ENCODE measurements around the gene KANSL1. TPM values are rescaled to one million over a fixed set of nuclear protein-coding genes. Genes with fewer than 3 reads are reported as not detected.

The KANSL1 gene
- total RNA-seq, 1 donor from 2014 or later = 99.8 TPM

DNA sequence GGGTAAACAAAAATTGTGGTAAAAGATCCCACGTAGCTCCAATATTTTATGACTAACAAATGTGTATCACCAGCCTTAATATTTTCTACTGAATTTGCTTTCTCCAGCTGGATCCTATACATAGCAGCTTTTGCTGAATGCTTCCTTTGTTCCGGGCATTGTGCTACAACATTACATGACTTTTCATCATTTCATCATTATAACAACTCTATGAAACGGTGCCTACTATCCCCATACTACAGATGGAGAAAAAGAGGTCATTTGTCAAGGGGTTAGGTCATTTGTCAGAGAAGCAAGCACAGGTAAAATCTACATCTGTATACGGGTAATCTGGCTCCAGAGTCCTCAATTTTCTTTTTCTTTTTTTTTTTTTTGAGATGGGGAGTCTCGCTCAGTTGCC is 74.3 kb downstream of the KANSL1 start:
- FAIRE-seq (no peak), DNase-seq (ENCODE audit: low read depth) (no peak)
- H2AFZ ChIP-seq (ENCODE audit: low read depth, low read length) = no peak overlapping the region
- TF ChIP-seq EZH2 (IDR thresholded peaks at IDR 0.05; ENCODE audit: insufficient read depth, low read length) = no peak
- TF ChIP-seq, protein P1, sequence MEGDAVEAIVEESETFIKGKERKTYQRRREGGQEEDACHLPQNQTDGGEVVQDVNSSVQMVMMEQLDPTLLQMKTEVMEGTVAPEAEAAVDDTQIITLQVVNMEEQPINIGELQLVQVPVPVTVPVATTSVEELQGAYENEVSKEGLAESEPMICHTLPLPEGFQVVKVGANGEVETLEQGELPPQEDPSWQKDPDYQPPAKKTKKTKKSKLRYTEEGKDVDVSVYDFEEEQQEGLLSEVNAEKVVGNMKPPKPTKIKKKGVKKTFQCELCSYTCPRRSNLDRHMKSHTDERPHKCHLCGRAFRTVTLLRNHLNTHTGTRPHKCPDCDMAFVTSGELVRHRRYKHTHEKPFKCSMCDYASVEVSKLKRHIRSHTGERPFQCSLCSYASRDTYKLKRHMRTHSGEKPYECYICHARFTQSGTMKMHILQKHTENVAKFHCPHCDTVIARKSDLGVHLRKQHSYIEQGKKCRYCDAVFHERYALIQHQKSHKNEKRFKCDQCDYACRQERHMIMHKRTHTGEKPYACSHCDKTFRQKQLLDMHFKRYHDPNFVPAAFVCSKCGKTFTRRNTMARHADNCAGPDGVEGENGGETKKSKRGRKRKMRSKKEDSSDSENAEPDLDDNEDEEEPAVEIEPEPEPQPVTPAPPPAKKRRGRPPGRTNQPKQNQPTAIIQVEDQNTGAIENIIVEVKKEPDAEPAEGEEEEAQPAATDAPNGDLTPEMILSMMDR (IDR thresholded peaks at IDR 0.05; ENCODE audit: insufficient read depth, low read depth, low read length) = no peak
- H3K27ac Mint-ChIP-seq (ENCODE audit: unreplicated experiment) = no peak overlapping the region
- H3K9me3 Mint-ChIP-seq (ENCODE audit: unreplicated experiment) = no peaks in the 10 kb centered on the region
- H3K4me3 ChIP-seq (ENCODE audit: insufficient read depth, low read depth, low read length) = no peak overlapping the region
- H3K9me3 ChIP-seq (ENCODE audit: insufficient read depth, low read depth, low read length) = no peaks in the 10 kb centered on the region
- H3K36me3 Mint-ChIP-seq (ENCODE audit: low read depth, unreplicated experiment) = peaks cover 4% of the 10 kb centered on the region
- H3K79me2 ChIP-seq (ENCODE audit: insufficient read depth, low read length) = peaks cover 100% of the 10 kb centered on the region
- no peak overlapping the region for H3K4me2 ChIP-seq (ENCODE audit: low read length)
- H4K20me1 ChIP-seq (ENCODE audit: insufficient read depth, low read length) = peaks cover 98% of the 10 kb centered on the region
- peaks cover 45% of the 10 kb centered on the region for H3K4me1 Mint-ChIP-seq (ENCODE audit: low read depth, unreplicated experiment)
- no peaks in the 10 kb centered on the region for H3K27me3 ChIP-seq (ENCODE audit: insufficient read depth, low read length)
- H3K4me1 ChIP-seq (ENCODE audit: insufficient read depth, low read length) = no peaks in the 10 kb centered on the region
- H3K4me3 Mint-ChIP-seq (ENCODE audit: unreplicated experiment) = no peak overlapping the region
- H3K27me3 Mint-ChIP-seq (ENCODE audit: low read depth, unreplicated experiment) = no peaks in the 10 kb centered on the region
- H3K27ac ChIP-seq (ENCODE audit: low read depth, low read length) = no peak overlapping the region
- no peaks in the 10 kb centered on the region for H3K36me3 ChIP-seq (ENCODE audit: insufficient read depth, low read length)
- H3K9ac ChIP-seq (ENCODE audit: low read length) = no peak overlapping the region

DNA sequence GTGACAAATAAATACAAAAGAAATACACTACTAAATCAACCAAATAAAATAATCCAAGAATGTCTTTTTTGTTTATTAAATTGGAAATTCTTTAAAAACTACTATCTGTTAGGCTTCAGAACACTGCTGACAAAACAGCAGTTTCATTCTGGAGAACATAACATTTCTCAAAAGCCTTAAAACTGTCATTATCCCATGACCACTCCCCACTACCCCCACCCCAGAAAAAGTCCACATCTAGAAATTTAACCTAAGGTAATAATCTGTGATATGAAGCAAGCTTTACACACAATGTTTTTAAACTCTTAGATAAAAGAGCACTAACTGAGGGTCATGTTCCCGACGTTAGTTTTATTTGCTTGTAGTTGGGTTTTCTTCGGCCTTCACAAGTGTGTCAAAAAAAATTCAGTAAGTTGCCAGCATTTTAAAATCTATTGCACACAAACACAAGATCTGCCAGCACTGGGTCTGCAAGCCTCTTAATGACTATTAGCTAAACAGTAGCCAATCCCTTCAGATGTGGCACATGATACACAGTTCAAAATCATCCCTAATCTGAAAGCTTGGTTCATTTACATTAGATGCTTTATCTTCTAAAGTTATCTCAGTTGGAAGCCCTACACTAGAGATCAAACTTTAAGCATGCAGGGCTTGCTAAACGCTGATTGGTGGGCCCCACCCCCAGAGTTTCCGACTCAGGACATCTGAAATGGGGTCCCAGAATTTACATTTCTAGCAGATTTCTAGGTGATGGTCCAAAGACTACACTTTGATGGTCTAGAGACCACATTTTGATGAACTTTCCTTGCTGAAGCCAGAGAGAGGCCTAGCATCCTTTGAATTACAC is 75.2 kb downstream of the KANSL1 start:
- FAIRE-seq (no peak), DNase-seq (ENCODE audit: low read depth) (no peak)
- Histone ChIP-seq H4K20me1 (ENCODE audit: insufficient read depth, low read length) (peaks cover 100% of the 10 kb centered on the region), H3K4me1 (ENCODE audit: insufficient read depth, low read length) (no peaks in the 10 kb centered on the region), H3K27me3 (ENCODE audit: insufficient read depth, low read length) (no peaks in the 10 kb centered on the region), H3K4me2 (ENCODE audit: low read length) (no peak overlapping the region), H2AFZ (ENCODE audit: low read depth, low read length) (no peak overlapping the region), H3K36me3 (ENCODE audit: insufficient read depth, low read length) (no peaks in the 10 kb centered on the region), H3K9ac (ENCODE audit: low read length) (no peak overlapping the region), H3K4me3 (ENCODE audit: insufficient read depth, low read depth, low read length) (no peak overlapping the region), H3K79me2 (ENCODE audit: insufficient read depth, low read length) (peaks cover 100% of the 10 kb centered on the region), H3K27ac (ENCODE audit: low read depth, low read length) (no peak overlapping the region), H3K9me3 (ENCODE audit: insufficient read depth, low read depth, low read length) (no peaks in the 10 kb centered on the region)
- TF ChIP-seq, protein P1 (IDR thresholded peaks at IDR 0.05; ENCODE audit: insufficient read depth, low read depth, low read length) = no peak
- TF ChIP-seq EZH2 (IDR thresholded peaks at IDR 0.05; ENCODE audit: insufficient read depth, low read length) = no peak
- Mint-ChIP-seq H3K4me1 (ENCODE audit: low read depth, unreplicated experiment) (peaks cover 41% of the 10 kb centered on the region), H3K4me3 (ENCODE audit: unreplicated experiment) (no peak overlapping the region), H3K27ac (ENCODE audit: unreplicated experiment) (no peak overlapping the region), H3K36me3 (ENCODE audit: low read depth, unreplicated experiment) (peaks cover 4% of the 10 kb centered on the region), H3K9me3 (ENCODE audit: unreplicated experiment) (no peaks in the 10 kb centered on the region), H3K27me3 (ENCODE audit: low read depth, unreplicated experiment) (no peaks in the 10 kb centered on the region)

DNA sequence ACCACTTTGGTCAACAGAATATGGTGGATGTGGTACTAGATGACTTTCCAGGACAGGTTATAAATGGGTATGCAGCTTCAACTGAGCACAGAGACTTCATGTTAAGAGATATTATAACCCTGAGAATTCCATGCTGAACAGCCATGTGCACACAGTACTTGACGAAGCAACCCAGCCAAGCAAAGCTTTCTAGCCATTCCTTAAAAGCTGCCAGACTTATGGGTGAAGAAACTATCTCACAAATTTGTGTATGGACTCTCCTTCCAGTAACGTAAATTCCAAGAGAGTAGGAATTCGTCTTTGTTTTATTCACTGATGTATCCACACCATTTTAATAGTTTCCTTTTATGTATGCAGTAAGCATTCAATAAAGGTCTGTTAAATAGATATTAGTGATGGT is 76.1 kb downstream of the KANSL1 start:
- no peaks in the 10 kb centered on the region for H3K4me1 ChIP-seq (ENCODE audit: insufficient read depth, low read length)
- peaks cover 100% of the 10 kb centered on the region for H4K20me1 ChIP-seq (ENCODE audit: insufficient read depth, low read length)
- H3K27me3 Mint-ChIP-seq (ENCODE audit: low read depth, unreplicated experiment) = no peaks in the 10 kb centered on the region
- no peak for FAIRE-seq
- no peak overlapping the region for H3K27ac ChIP-seq (ENCODE audit: low read depth, low read length)
- H3K4me3 ChIP-seq (ENCODE audit: insufficient read depth, low read depth, low read length) = no peak overlapping the region
- no peak overlapping the region for H3K4me3 Mint-ChIP-seq (ENCODE audit: unreplicated experiment)
- no peak for DNase-seq (ENCODE audit: low read depth)
- H3K4me2 ChIP-seq (ENCODE audit: low read length) = no peak overlapping the region
- no peaks in the 10 kb centered on the region for H3K9me3 Mint-ChIP-seq (ENCODE audit: unreplicated experiment)
- H3K27ac Mint-ChIP-seq (ENCODE audit: unreplicated experiment) = no peak overlapping the region
- H3K79me2 ChIP-seq (ENCODE audit: insufficient read depth, low read length) = peaks cover 100% of the 10 kb centered on the region
- TF ChIP-seq EZH2 (IDR thresholded peaks at IDR 0.05; ENCODE audit: insufficient read depth, low read length) = no peak
- TF ChIP-seq, protein P1 (IDR thresholded peaks at IDR 0.05; ENCODE audit: insufficient read depth, low read depth, low read length) = no peak
- H2AFZ ChIP-seq (ENCODE audit: low read depth, low read length) = no peak overlapping the region
- peaks cover 35% of the 10 kb centered on the region for H3K4me1 Mint-ChIP-seq (ENCODE audit: low read depth, unreplicated experiment)
- peaks cover 4% of the 10 kb centered on the region for H3K36me3 Mint-ChIP-seq (ENCODE audit: low read depth, unreplicated experiment)
- no peaks in the 10 kb centered on the region for H3K36me3 ChIP-seq (ENCODE audit: insufficient read depth, low read length)
- no peak overlapping the region for H3K9ac ChIP-seq (ENCODE audit: low read length)
- no peaks in the 10 kb centered on the region for H3K27me3 ChIP-seq (ENCODE audit: insufficient read depth, low read length)
- no peaks in the 10 kb centered on the region for H3K9me3 ChIP-seq (ENCODE audit: insufficient read depth, low read depth, low read length)
